Stimulated activated CD8-positive, alpha-beta memory T cell treated with anti-CD3 and anti-CD28 coated beads, Interleukin-12 subunit alpha, Interleukin-12 subunit beta, amount 100 ng/mL, for 24 hours (primary cell): ENCODE data around the gene PPP1CA.

Experiments
- DNase-seq: peaks from one replicate; pipeline ENCODE4 v3.0.0-alpha.2; 2020; ENCODE audit errors: extremely low read depth

The PPP1CA gene

DNA sequence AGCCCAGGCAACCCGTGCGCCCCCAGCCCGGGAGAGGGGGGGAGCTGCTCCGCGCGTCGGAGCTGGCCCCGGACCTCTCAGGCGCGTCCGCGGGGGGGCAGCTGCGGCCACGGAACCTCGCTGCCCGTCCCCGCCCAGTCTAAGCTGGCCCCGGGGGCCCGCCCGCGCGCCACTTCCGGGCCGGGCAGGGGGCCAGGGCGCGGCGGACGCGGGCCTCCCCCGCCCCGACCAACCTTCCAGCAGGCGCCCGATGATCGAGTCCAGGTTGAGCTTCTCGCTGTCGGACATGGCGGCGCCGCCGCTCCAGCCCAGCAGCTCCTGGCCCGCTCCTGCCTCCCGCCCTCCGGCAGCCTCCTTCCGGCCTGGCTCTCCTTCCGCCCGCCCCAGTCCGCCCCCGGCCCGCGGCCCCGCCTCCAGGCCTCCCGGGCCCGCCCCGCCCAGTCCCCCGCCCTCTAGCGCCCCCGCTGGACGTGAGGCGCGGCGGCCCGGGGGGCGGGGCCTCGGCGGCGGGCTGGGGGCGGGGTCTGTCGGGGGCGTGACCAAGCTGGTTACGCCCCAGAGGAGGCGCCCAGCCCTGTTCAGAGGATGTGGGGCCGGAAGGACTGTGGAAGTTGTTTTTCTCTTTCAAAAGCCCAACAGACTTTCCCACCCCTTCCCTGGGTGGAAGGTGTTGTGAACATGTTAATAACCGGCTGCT, at the start of gene PPP1CA:
TSS of gene PPP1CA (minus strand) at position 364 of the 697 bp plus-strand sequence. CDS start at position 288, 76 bp downstream.
- peak; percentile 75 for DNase-seq

DNA sequence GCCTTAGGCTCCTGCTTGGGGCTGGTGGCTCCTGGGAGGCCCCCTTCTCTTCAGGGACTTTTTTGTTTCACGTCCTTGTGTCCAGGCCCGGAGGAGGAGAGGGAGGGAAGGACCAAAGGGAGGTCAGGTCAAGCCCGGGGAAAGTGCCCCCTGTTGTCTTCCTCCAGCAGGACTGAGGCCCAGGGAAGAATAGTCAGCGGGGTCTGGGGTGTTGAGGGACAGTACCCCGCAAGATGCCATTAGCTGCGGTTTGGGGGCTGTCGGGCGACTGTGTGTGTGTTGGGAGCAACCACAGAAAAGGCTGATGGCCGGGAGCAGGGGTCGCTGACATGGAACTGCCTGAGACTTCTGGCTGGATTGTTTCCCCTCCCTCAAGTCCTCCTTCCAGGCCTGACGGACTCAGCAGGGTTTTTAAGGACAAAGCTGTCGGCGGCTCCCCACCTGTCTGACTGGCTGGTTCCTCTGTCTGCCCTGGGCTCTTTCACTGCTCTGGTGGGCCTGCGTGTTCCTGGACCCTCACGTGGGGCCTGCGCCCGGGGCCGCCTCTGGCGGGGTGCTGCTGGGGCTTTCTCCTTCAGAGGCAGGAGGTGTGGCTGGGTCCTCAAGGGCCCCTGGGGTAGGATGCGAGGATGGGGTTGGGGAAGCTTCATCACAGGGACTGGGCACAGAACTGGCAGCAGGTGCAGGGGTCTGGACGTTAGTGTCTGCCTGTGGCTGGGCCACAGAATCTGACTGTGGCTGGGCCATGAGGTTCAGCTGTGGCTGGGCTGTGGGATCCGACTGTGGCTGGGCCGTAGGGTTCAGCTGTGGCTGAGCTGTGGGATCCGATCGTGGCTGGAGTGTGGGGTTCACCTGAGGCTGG, 49.4 kb upstream of the PPP1CA start:
- DNase-seq: no peak

DNA sequence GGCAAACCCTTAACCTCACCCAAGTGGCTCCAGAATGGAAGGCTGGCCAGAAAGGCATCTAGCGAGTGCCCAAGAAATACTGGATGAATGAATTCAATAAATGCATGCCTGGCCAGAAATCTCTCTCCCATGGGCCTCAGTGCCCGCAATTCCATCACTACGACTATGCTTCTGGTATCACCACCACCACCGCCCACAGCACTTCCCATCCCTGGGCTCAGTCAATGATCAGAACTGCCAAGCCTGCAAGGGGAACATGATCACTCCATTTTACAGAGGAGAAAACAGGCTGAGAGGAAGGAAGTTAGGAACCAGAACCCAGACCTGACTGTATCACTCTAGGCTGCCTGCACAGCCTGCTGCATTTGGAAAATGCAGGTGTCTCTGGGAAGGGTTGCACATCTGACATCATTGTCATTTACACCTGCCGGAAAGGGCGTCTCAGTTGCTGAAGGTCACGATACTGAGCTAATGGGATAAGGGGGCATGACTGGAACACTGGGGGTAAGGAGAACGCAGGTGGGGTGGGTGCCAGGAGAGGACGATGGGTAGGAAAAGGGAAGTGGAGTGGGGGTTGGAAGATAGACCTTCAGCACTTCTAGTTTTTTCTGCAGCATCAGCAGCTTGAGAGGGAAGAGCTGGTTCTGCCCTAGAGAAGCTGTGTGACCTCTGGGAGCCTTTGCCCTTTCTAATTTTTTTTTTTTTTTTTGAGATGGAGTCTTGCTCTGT, 47.6 kb upstream of the PPP1CA start:
- DNase-seq: no peak

DNA sequence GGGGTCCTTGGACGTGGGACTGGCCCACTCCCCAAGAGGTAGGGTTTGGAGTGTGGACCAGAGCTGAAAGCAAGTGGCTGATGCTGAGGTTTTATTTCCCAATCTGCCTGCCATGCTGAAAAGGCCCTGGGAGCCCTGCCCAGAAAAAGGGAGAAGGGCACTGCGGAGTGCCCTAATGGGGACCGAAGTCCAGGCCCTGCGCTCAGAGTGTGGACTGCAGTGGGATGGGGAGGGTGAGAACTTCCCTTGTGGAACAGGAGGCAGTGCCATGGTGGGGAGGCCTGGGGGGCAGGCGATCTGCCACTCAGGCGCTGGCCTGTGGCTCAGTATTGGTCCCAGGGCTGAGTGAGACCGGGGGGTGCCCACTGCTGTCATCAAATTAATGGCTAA, 46.6 kb upstream of the PPP1CA start:
- DNase-seq: no peak

- no peak for DNase-seq
Measured at GRCh38 chr11:67445515-67445914, 43.9 kb upstream of the PPP1CA start.

DNA sequence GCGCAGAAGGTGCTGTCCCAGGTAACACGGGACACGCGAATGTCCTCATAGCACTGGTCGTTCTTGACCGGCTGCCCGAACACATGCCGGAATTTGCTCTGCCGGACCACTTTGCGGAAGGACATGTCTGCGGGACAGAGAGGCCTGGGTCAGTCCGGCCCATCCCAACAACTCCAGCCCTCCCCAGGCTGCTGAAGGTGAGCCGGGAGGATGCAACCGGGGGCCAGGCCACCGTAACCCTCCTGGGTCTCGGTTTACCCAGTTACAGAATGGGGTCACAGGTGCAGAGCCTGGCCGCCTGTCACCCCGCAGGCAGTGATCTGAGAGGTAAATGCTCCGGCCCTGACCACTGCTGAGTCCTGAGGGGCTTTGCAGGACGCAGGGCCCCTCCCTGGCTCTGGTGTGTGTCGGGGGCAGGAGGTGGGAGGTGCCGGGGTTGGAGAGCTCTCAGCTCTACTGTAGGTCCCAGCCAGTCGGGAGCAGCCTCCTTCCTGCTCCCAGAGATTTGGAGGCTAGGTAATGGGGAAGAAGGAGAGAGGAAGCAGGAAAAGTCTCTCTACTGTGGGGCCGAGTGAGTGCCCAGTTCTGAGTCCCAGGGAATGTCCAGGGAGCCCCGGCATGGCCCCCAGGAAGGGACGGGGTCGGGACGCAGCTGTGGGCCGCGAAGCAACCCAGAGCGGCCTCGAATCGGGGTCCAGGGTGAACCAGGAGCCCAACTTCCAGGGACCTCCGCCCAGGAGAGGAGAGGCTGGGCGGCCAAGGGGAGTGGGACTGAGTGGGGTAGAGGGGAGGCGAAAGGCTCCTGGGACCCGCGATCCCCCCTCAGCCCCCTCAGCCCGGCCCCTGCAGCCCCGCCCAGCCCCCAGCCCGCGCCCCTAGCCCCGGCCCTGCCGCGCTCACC, 41.1 kb upstream of the PPP1CA start:
- no peak for DNase-seq

GRCh38 chr11:67441731-67442351, 40.2 kb upstream of the PPP1CA start:
- no peak for DNase-seq

DNA sequence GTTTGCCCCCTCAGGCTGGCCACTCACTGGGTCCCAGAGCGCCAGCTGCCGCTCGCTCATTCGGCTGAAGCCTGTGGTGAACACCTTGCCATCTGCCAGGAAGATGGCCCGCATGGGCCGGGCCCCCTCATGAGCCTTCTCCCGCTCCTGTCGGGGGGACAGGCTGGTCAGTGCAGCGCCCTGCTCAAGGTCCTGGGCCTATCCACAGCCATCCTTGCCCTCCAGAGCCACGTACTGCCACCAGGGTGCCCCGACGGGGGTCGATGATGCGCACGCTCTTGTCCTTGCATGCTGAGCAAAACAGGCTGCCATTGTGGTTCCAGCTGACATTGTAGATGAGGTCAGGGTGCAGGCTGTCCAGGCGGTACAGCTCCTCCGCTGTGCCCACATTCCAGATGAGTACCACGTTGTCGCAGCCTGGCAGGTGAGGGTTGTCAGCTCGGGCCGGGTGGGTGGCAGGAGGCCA, 39.5 kb upstream of the PPP1CA start:
- DNase-seq: no peak

GRCh38 chr11:67440229-67441097, 38.8 kb upstream of the PPP1CA start:
- DNase-seq: no peak

- no peak for DNase-seq
Measured at GRCh38 chr11:67439321-67440228, 37.9 kb upstream of the PPP1CA start.

DNA sequence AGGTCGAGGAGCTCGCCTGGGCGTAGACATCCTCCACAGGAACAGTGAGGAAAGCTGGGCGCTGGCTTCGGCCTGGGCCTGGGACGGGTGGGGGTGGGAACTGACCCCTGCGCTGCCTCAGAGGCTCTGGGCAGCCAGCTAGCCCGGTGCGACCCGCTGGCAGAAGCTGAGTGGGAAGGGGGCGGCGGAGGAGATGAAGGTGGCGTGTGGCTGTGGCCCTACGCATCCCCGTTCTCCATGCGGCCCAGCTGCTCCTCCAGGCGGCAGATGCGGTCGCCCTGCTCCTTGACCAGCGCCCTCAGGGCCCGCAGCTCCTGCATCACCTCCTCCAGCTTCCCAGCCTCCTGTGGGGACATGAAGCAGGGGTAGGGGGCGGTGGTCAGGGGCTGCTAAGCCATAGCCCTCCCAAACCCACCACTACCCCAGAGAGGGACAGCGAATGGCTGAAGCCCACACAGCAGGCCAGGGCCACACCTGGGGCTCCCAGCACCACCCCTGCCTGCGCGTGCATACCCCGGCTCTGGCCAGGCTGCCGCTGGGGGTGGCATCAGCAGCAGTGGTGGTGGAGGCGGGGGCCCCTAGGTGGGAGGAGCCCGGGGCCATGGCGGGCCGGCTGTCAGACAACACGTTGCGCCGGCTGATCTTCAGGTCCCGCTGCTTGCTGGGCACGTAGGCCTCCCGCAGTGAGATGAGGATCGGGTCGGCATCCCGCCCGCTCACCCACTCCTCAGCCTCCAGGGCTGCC, 36.7 kb upstream of the PPP1CA start:
- DNase-seq: peak; percentile 55

DNA sequence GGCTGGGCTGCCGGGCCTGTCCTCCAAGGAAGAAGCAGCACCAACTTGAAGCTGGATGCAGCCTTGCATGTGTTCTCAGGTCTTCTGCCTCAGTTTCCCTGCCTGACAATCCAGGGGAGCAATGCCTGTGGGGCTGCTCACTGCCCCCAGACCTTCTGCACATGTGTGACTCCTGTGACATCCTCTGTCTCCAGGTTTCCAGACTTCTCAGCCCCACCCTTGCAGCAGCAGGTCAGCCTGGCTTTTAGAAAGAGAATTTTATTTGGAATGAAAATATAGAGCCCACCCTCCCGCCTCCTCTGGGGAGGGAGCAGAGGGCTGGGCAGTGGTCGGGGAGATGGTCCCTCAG, 36.1 kb upstream of the PPP1CA start:
- DNase-seq: no peak

GRCh38 chr11:67437082-67437808, 35.6 kb upstream of the PPP1CA start, which contains the start of gene PTPRCAP:
PTPRCAP (minus strand) TSS chr11:67437682; CDS start chr11:67437619, 63 bp downstream.
- DNase-seq: peak; percentile 60

DNA sequence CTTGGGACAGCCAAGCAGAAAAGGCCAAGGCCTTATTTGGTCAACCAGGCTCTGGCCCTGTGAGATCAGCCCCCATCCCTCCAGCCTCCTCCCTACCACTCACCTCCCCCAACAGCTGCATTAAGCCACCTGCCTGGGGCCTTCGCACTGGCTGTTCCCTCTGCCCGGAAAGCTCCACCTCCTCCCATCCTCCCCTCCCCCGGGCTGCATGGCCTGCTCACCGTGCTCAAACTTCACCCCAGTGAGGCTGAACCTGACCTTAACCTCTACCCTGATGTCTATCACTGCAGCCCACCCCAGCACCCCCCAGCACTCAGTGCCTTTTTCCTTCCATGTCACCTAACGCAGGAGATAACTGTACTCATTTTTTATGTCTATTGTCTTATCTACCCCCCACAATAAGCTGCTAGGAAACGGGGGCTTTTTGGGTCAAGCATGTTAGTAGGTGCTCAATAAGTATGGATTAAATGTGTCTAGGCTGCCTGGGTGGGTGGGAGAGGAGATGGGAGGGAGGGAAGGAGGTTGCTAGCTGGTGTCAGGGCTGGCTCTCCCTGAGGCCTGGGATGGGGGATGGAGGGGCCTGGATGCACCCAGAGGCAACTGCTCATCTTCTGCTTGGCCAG, 34.9 kb upstream of the PPP1CA start:
- no peak for DNase-seq

DNA sequence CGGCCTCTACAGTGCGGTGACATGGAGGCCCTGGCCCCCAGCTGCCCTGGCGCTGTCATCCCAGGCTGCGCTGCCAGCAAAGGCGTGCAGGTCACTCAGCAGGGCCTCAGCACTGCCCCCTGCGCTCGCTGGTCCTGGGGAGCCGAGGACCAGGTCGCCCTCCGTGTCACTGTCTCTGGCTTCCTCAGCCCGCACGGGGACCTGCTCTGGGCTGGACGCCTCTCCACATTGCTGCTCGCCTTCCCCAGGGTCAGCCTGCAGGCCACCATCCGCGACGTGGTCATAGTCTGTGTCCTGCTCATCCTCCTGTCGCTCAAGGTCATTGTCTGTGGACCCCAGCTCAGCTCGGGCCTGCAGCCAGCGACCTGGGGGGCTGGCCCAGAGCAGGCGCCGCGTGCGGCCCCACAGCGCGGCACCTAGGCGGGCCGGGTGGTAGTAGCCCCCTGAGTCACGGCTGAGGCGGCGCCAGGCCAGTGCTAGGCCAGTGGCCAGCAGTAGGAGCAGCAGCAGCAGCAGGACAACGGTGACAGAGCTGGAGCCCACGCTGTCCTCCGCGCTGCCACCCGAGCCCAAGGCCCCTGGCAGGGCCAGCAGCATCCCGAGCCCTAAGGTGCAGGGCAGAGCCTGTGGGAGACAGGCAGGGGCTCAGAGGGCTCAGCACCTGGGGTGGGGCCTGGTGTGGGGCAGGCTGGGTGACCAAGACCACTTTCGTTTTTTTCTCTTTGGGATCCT, 34.2 kb upstream of the PPP1CA start:
- no peak for DNase-seq

- DNase-seq: no peak
Measured at GRCh38 chr11:67435031-67435726, 33.5 kb upstream of the PPP1CA start.
